Thymus (tissue), 11 donors: ENCODE results near the gene NUP210. TPM values are rescaled to one million over a fixed set of nuclear protein-coding genes. Genes with fewer than 3 reads are reported as not detected.
"Not testable (repeated sequence)": the region's sequence is repeated elsewhere in the genome, so short reads cannot be mapped to it uniquely, and the experiment has no call there.

Experiments
- DNase-seq, 9 donors: peaks; one replicate each; pipeline ENCODE4 v3.0.0-alpha.2; 2013; ENCODE audit warnings: low spot score in 9 of 9, low read depth in 6 of 9, missing footprints in 1 of 9
- H3K27ac ChIP-seq, 2 donors: one replicate each; pipeline ENCODE4 v1.5.1; 2013; ENCODE audit warnings: control low read depth in 1 of 2, low read depth in 1 of 2, low read length in 1 of 2, mild to moderate bottlenecking in 1 of 2, moderate library complexity in 1 of 2
- H3K27me3 ChIP-seq, 2 donors: one replicate each; pipeline ENCODE4 v1.5.1; 2013; ENCODE audit warnings: low read length in 1 of 2; ENCODE audit not compliant: control insufficient read depth in 2 of 2, insufficient read depth in 1 of 2
- H3K36me3 ChIP-seq, 2 donors: one replicate each; pipeline ENCODE4 v1.5.1; 2013; ENCODE audit warnings: low read length in 1 of 2, mild to moderate bottlenecking in 1 of 2, moderate library complexity in 1 of 2; ENCODE audit not compliant: control insufficient read depth in 2 of 2, insufficient read depth in 2 of 2
- H3K4me1 ChIP-seq, 2 donors: one replicate each; pipeline ENCODE4 v1.5.1; 2013; ENCODE audit warnings: low read length in 2 of 2; ENCODE audit not compliant: control insufficient read depth in 2 of 2, insufficient read depth in 2 of 2
- H3K4me3 ChIP-seq, 2 donors: one replicate each; pipeline ENCODE4 v1.5.1; 2013; ENCODE audit warnings: low read length in 2 of 2, control low read depth in 1 of 2, mild to moderate bottlenecking in 1 of 2
- H3K9me3 ChIP-seq, 2 donors: one replicate each; pipeline ENCODE4 v1.5.1; 2013; ENCODE audit warnings: low read length in 1 of 2, mild to moderate bottlenecking in 1 of 2; ENCODE audit not compliant: control insufficient read depth in 2 of 2, insufficient read depth in 1 of 2
- WGBS: extraction: QIAGEN DNeasy Blood & Tissue Kit; methylation state at CpG from one replicate; pipeline ENCODE4 v1.1.7; 2013; 5-methylcytosine and 5-hydroxymethylcytosine counted together
- polyA plus RNA-seq: library from polyadenylated mRNA; stranded (reverse); fragments of 200-250 nt; gene quantifications from one replicate; pipeline ENCODE4 v1.2.3, GENCODE V29; 2013
- total RNA-seq: library from RNA; stranded (reverse); fragments of 120-200 nt; gene quantifications from one replicate; pipeline ENCODE4 v1.2.4, GENCODE V29; 2013
- donor health status: healthy.

The NUP210 gene
- total and polyA plus RNA-seq, 2 donors = 22.9 to 23.8 TPM

- no peak for DNase-seq
- 96% methylated on average over 5 of the region's 5 CpGs for WGBS
- H3K27me3 ChIP-seq = no peaks in the 10 kb centered on the region
Observed at GRCh38 chr3:13433912-13434311, 13.8 kb upstream of the NUP210 start.

DNA sequence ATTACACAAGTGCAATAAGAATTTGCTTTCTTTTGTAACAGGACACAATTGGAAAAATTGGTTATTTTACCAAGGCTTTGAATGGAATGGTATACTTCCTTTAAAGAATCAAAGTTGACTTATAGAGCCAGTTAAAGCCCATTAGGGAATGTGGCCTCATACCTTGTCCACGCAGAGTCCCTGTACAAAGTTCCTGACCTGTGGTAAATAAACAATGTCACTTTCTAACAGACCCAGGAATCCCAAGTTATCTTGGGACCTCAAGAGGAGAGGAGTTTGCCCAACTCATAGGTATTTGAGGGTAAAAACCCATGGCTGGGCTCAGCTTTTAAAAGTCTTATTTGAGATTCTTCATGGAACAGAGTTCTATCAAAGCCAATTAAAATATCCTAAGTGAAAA lies 12.0 kb upstream of the NUP210 start:
- DNase-seq = no peak
- Histone ChIP-seq H3K27ac (no peak overlapping the region), H3K4me1 (peaks cover 0 to 12% of the 10 kb centered on the region in 2 donors), H3K4me3 (no peak overlapping the region), H3K27me3 (no peaks in the 10 kb centered on the region), H3K9me3 (peaks cover 0 to 8% of the 10 kb centered on the region in 2 donors), H3K36me3 (no peaks in the 10 kb centered on the region)
- WGBS = 99% methylated on average over 1 of the region's 1 CpG

More at GRCh38 chr3:13433912-13434311, 13.8 kb upstream of the NUP210 start:
- peaks cover 0 to 5% of the 10 kb centered on the region in 2 donors for H3K9me3 ChIP-seq
- H3K4me1 ChIP-seq = no peaks in the 10 kb centered on the region
- H3K27ac ChIP-seq = no peak overlapping the region
- H3K36me3 ChIP-seq = no peaks in the 10 kb centered on the region
- H3K4me3 ChIP-seq = no peak overlapping the region

GRCh38 chr3:13430411-13430875 lies 10.3 kb upstream of the NUP210 start:
- not testable (repeated sequence) for H3K27me3 ChIP-seq, DNase-seq, H3K4me3 ChIP-seq, H3K36me3 ChIP-seq, H3K9me3 ChIP-seq, H3K27ac ChIP-seq
- H3K4me1 ChIP-seq = peaks cover 0 to 12% of the 10 kb centered on the region in 2 donors
- 97% methylated on average over 2 of the region's 2 CpGs for WGBS

DNA sequence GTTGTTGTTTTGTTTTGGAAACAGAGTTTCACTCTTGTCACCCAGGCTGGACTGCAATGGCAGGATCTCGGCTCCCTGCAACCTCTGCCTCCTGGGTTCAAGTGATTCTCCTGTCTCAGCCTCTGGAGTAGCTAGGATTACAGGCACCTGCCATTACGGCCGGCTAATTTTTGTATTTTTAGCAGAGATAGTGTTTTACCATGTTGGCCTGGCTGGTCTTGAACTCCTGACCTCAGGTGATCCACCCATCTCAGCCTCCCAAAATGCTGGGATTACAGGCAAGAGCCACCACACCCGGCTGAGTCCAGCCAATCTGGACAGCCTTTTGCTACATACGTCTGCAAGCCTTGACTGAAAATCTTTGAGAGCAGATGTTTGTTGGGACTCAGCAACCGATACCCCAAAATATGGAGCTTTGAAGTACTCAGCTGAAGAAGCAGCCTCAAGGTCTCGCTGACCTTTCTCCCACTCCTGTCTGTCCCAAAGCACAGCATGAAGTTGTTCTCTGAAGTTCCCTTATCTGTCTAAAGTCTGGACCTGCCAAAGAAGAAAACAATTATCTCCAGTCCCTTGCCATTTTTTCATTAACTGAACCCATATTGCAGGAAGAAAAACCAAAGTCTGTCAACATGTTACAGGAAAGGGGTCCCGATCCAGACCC lies 9.6 kb upstream of the NUP210 start:
- Histone ChIP-seq H3K36me3 (no peaks in the 10 kb centered on the region), H3K4me1 (peaks cover 0 to 15% of the 10 kb centered on the region in 2 donors), H3K9me3 (peaks cover 0 to 12% of the 10 kb centered on the region in 2 donors), H3K27ac (no peak overlapping the region), H3K27me3 (no peaks in the 10 kb centered on the region), H3K4me3 (no peak overlapping the region)
- WGBS = 97% methylated on average over 8 of the region's 8 CpGs
- DNase-seq = no peak

DNA sequence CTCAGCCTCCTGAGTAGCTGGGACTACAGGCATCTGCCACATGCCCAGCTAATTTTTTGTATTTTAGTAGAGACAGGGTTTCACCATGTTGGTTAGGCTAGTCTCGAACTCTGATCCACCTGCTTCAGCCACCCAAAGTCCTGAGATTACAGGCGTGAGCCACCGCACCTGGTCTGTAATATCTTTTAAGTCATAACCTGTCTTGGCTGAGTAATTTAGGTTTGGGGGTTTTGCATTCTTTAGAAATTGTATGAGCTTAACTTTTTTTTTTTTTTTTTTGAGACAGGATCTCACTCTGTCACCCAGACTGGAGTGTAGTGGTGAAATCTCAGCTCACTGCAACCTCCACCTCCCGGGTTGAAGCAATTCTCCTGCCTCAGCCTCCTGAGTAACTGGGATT lies 8.6 kb upstream of the NUP210 start:
- H3K4me3 ChIP-seq = not testable (repeated sequence)

GRCh38 chr3:13427662-13428603 lies 7.8 kb upstream of the NUP210 start:
- 87% methylated on average over 12 of the region's 12 CpGs for WGBS
- H3K27ac ChIP-seq = peak overlapping the region; percentile 25 to 89

More for the DNA sequence above, 8.6 kb upstream of the NUP210 start:
- Histone ChIP-seq H3K27ac (peak overlapping the region; percentile 19 to 89), H3K4me1 (peaks cover 0 to 17% of the 10 kb centered on the region in 2 donors), H3K9me3 (peaks cover 0 to 14% of the 10 kb centered on the region in 2 donors)
- H3K36me3 ChIP-seq, H3K27me3 ChIP-seq, DNase-seq: not testable (repeated sequence)
- 83% methylated on average over 4 of the region's 4 CpGs for WGBS

DNA sequence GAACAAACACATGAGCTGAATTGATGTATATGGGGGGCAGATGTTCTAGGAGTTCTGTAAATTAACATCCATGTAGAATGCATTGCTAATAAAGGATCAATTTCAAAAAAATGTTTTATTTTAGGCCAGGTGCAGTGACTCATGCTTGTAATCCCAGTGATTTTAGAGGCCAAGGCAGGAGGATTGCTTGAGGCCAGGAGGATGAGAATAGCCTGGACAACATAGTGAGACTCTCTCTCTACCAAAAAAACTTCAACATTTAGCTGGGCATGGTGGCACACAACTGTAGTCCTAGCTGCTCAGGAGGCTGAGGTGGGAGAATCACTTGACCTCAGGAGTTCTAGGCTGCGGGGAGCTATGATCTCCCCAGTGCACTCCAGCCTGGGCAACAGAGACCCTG lies 6.5 kb upstream of the NUP210 start:
- no peaks in the 10 kb centered on the region for H3K36me3 ChIP-seq
- peaks cover 0 to 14% of the 10 kb centered on the region in 2 donors for H3K9me3 ChIP-seq
- no peak overlapping the region for H3K27ac ChIP-seq
- WGBS = 100% methylated on average over 1 of the region's 1 CpG
- peaks cover 0 to 18% of the 10 kb centered on the region in 2 donors for H3K4me1 ChIP-seq
- H3K27me3 ChIP-seq = no peaks in the 10 kb centered on the region
- no peak overlapping the region for H3K4me3 ChIP-seq
- no peak for DNase-seq

More at GRCh38 chr3:13427662-13428603, 7.8 kb upstream of the NUP210 start:
- peak in 4 of 9 donors; percentile 61 to 86 (median 68) for DNase-seq
- no peaks in the 10 kb centered on the region for H3K27me3 ChIP-seq
- peaks cover 0 to 14% of the 10 kb centered on the region in 2 donors for H3K9me3 ChIP-seq
- H3K36me3 ChIP-seq = no peaks in the 10 kb centered on the region
- no peak overlapping the region for H3K4me3 ChIP-seq
- peaks cover 0 to 17% of the 10 kb centered on the region in 2 donors for H3K4me1 ChIP-seq

GRCh38 chr3:13425689-13426088 lies 5.6 kb upstream of the NUP210 start:
- no peaks in the 10 kb centered on the region for H3K36me3 ChIP-seq
- H3K27ac ChIP-seq = no peak overlapping the region
- peaks cover 0 to 10% of the 10 kb centered on the region in 2 donors for H3K9me3 ChIP-seq
- H3K4me1 ChIP-seq = peaks cover 5 to 27% of the 10 kb centered on the region in 2 donors
- H3K4me3 ChIP-seq = no peak overlapping the region
- no peaks in the 10 kb centered on the region for H3K27me3 ChIP-seq
- 98% methylated on average over 2 of the region's 2 CpGs for WGBS
- DNase-seq = no peak
